RWPE1 (cell line): ENCODE results near the gene KIF7.

Experiments used
- CTCF ChIA-PET: fragments of 350-600 bp; sonication (Branson Sonifier 250); formaldehyde crosslinking; extraction: SDS; loops from one replicate; lab custom pipeline; 2021; lab: Yijun Ruan, JAX
- POLR2A ChIA-PET: fragments of 400-600 bp; formaldehyde crosslinking; extraction: SDS; loops from one replicate; lab custom pipeline; 2020; ENCODE audit warnings: antibody characterized with exemption; ENCODE audit not compliant: low non-redundant PET; lab: Yijun Ruan, JAX
- DNase-seq: peaks from one replicate; pipeline ENCODE4 v3.0.0; 2012; ENCODE audit warnings: low spot score
- H3K27ac ChIP-seq: fragments of 450-650 bp; 2 replicates; pipeline ENCODE4 v1.5.1; 2017
- CTCF ChIP-seq: fragments of 450-650 bp; conservative IDR thresholded peaks from 2 replicates; pipeline ENCODE4 v1.5.1; 2017; ENCODE audit warnings: low read depth, mild to moderate bottlenecking

The KIF7 gene

GRCh38 chr15:89645680-89646079, 9.6 kb downstream of the KIF7 start:
- no peak overlapping the region for H3K27ac ChIP-seq
- ChIA-PET CTCF (interaction anchor here (0.5 to 1.5 kb wide), 4 partner anchors 17 to 191 kb away, joined by 3 to 4 read pairs (median 3); partner anchors contain the start of gene MESP1), POLR2A (interaction anchor here (0.6 kb wide), 1 partner anchor 107 kb away, joined by 14 read pairs; no protein-coding TSS in a partner anchor)
- DNase-seq: no peak
- TF ChIP-seq CTCF: no peak

DNA sequence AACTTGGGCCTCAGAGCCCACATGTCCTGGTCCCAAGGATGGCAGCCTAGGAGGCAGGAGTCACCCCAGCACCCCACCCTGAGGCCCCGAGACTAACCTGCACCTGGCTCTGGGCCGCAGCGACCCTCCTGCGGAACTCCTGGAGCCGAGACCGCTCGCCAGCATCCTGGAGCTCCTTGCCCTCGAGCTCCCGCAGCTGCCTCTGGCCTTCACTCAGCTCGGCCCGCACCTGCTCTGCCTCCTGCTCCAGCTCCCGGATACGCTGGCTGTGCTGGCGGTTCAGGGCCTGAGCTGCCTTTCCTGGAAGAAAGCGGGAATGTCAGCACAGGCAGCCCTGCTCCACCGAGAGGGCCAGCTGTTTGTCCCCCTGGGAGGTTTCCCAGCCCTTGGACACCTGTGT, 13.2 kb downstream of the KIF7 start:
- H3K27ac ChIP-seq: peak overlapping the region; percentile 10; the same call in 1 of the 2 replicates
- DNase-seq: no peak
- POLR2A ChIA-PET: no interaction called here
- CTCF ChIA-PET: interaction anchor here (0.6 kb wide), 1 partner anchor 21 kb away, joined by 4 read pairs; no protein-coding TSS in a partner anchor
- no peak for TF ChIP-seq CTCF

DNA sequence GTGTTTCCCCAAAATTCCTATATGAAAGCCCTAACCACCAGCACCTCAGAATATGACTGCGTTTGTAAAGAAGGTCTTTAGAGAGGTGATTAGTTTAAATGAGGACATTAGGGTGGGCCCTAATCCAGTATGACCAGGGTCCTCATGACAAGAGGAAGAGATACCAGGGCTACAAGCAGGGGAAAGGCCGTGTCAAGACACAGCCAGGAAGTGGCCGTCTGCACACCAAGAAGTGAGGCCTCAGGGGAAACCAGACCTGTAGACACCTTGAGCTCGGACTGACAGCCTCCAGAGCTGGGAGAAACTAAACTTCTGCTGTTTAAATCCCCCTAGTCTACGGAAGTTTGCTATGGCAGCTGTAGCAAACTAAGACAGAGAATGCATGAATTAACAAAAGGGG, 14.2 kb downstream of the KIF7 start:
- ChIA-PET CTCF (no interaction called here), POLR2A (no interaction called here)
- DNase-seq: no peak
- H3K27ac ChIP-seq: no peak overlapping the region
- TF ChIP-seq CTCF: no peak

GRCh38 chr15:89640245-89640644, 15.0 kb downstream of the KIF7 start:
- ChIA-PET CTCF (no interaction called here), POLR2A (no interaction called here)
- no peak for TF ChIP-seq CTCF
- DNase-seq: no peak
- no peak overlapping the region for H3K27ac ChIP-seq

- ChIA-PET POLR2A (no interaction called here), CTCF (no interaction called here)
- no peak for DNase-seq
- TF ChIP-seq CTCF: no peak
- no peak overlapping the region for H3K27ac ChIP-seq
These were observed 21.7 kb downstream of the KIF7 start for GRCh38 chr15:89633585-89633984.

GRCh38 chr15:89632563-89633430, 22.5 kb downstream of the KIF7 start:
- ChIA-PET POLR2A (no interaction called here), CTCF (no interaction called here)
- no peak for DNase-seq
- no peak overlapping the region for H3K27ac ChIP-seq
- TF ChIP-seq CTCF: no peak
